ENCODE results near the gene ZNF420.
A peak's percentile ranks its signal among the peaks of the same experiment; 100 is the strongest.
"Not testable (repeated sequence)": the region's sequence is repeated elsewhere in the genome, so short reads cannot be mapped to it uniquely, and the experiment has no call there.

ZNF420 gene

DNA sequence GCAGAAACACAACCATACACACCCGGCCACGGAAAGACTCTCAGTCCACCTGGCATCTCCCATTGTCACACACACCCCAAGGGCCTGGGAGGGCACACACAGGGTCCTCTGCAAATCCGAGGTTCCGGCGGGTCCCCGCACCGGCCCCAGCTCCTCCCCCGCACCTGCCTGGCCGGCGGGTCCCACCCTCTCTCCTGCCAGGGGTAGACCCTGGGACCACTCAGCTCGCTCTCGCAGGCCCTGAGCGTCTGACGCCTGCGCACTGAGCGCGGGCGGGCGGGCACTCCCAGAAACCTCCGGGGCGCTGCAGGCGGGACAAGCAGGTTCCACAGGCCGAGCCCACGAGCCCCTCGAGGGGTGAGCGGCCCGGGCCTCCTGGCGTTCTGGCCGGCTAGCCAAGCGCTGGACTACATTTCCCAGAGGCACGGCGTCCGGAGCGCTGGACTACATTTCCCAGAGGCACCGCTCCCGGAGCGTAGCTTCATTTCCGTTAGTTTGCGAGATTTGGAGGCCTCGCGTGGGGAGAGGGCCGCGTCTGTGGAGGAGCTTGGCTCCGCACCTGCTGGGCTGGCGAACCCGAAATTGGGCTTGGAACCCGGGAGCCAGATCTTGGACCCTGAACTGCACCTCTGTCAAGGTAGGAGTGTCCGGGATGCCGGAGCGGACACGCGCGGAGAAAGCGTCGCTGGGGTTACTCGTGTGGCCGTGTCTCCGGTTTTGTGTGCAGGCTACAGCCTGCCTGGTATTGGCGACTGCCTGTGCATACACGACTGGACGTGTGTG, at the start of gene ZNF420:
TSS of gene ZNF420 (plus strand) at position 500 of the 783 bp plus-strand sequence. CDS start 10,686 bp downstream, outside the sequence.
- TF ChIP-seq CTCF (IDR thresholded peaks at IDR 0.05; ENCODE audit: control insufficient read depth, insufficient read depth, low read depth, low read length, missing control alignments) = no peak
- H3K4me3 ChIP-seq (ENCODE audit: control insufficient read depth, low read depth, low read length) = peak within 1 kb of the TSS; percentile 71
- DNase-seq (ENCODE audit: low read depth) = peak; percentile 79

GRCh38 chr19:37045140-37045539, 33.1 kb upstream of the ZNF420 start:
- no peak for TF ChIP-seq CTCF (IDR thresholded peaks at IDR 0.05; ENCODE audit: control insufficient read depth, insufficient read depth, low read depth, low read length, missing control alignments)
- no peak for DNase-seq (ENCODE audit: low read depth)
- H3K4me3 ChIP-seq (ENCODE audit: control insufficient read depth, low read depth, low read length) = no peak overlapping the region

DNA sequence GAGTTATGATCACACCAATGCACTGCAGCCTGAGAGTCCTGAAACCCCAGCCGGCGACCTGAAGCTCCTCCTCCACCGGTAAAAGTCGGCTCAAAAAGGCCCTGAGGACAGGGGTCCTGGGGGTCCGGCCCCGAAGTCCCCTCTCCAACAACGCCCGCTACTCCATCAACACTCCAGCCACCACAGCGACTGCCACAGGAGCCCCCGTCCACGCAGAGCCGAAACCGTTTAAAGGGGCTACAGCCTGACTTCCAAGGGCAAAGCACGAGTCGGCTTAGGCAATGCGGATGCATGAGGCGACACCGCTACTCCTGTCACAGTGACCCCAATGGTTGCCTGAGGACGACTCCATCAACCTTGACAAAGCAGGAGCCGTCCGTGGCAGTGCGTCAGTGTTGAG, 22.9 kb upstream of the ZNF420 start:
- DNase-seq (ENCODE audit: low read depth) = no peak
- TF ChIP-seq CTCF (IDR thresholded peaks at IDR 0.05; ENCODE audit: control insufficient read depth, insufficient read depth, low read depth, low read length, missing control alignments) = no peak
- H3K4me3 ChIP-seq (ENCODE audit: control insufficient read depth, low read depth, low read length) = no peak overlapping the region

DNA sequence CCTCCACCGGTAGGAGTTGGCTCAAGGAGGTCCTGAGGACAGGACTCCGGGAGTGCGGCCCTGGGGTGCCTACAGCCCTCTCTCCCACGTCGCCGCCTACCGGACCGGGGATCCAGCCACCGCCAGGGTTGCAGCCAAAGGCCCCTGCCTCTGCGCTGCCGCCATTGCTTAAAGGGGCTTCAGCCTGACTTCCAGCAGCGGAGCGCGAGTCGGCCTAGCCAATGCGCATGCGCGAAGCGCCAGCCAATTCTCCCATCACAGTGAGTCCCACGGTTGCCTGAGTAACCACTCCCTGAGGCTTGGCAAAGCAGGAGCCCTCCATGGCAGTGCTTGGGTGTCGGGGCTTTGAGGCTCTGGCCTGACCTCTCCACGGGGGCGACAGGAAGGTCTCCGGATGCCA, 21.5 kb upstream of the ZNF420 start:
- TF ChIP-seq CTCF (IDR thresholded peaks at IDR 0.05; ENCODE audit: control insufficient read depth, insufficient read depth, low read depth, low read length, missing control alignments) = no peak

DNA sequence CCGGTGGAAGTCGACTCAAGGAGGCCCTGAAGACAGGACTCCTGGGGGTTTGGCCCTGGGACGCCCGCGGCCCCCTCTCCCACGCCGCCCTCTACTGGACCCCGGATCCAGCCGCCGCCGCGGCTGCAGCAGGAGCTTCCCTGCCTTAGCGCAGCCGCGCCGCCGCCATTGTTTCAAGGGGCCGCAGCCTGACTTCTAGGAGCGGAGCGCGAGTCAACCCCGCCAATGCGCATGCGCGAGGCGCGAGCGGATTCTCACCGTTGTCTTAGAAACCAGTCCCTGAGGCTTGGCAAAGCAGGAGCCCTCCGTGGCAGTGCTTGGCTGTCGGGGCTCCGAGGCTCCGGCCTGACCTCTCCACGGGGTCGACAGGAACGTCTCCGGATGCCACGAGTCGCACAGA, 19.1 kb upstream of the ZNF420 start:
- DNase-seq (ENCODE audit: low read depth) = no peak
- no peak overlapping the region for H3K4me3 ChIP-seq (ENCODE audit: control insufficient read depth, low read depth, low read length)

More for the DNA sequence above, 21.5 kb upstream of the ZNF420 start:
- H3K4me3 ChIP-seq (ENCODE audit: control insufficient read depth, low read depth, low read length) = no peak overlapping the region
- no peak for DNase-seq (ENCODE audit: low read depth)

GRCh38 chr19:37064886-37065285, 13.3 kb upstream of the ZNF420 start:
- H3K4me3 ChIP-seq (ENCODE audit: control insufficient read depth, low read depth, low read length); DNase-seq (ENCODE audit: low read depth): not testable (repeated sequence)

More for the DNA sequence above, 19.1 kb upstream of the ZNF420 start:
- no peak for TF ChIP-seq CTCF (IDR thresholded peaks at IDR 0.05; ENCODE audit: control insufficient read depth, insufficient read depth, low read depth, low read length, missing control alignments)

DNA sequence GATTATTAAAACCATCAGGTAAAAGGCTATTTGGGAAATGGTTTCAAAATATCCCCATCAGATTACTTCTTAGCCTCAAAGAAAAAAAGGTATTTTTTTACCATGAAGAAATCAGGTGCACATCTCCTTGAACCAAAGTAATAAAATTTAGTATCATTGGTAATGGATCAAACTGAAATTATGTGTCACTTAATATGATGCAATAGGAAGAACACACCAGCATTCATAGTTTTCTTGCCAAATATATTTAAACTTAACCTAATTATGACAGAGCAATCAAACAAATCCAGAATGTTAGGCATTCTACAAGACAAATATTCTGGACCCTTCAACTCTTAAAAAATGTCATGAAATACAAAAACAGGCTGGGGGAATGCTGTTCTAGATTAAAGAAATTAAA, 4.1 kb upstream of the ZNF420 start:
- DNase-seq (ENCODE audit: low read depth) = no peak
- TF ChIP-seq CTCF (IDR thresholded peaks at IDR 0.05; ENCODE audit: control insufficient read depth, insufficient read depth, low read depth, low read length, missing control alignments) = no peak
- H3K4me3 ChIP-seq (ENCODE audit: control insufficient read depth, low read depth, low read length) = no peak overlapping the region
